Right lung (tissue), 5 donors: ENCODE data around the gene TNFRSF8. TPM values are rescaled to one million over a fixed set of nuclear protein-coding genes. Genes with fewer than 3 reads are reported as not detected.
"Not testable (repeated sequence)": the region's sequence is repeated elsewhere in the genome, so short reads cannot be mapped to it uniquely, and the experiment has no call there.

Experiments
- DNase-seq, 2 donors: peaks; one replicate each; pipeline ENCODE4 v3.0.0-alpha.2; 2013
- polyA plus RNA-seq, 5 donors: library from polyadenylated mRNA; unstranded; fragments of 120-200 nt; gene quantifications; one replicate each; pipeline versions ENCODE4 v1.2.1 to v1.2.3, GENCODE V29; 2013; ENCODE audit warnings: inconsistent platforms in 1 of 5, low replicate concordance in 1 of 5; ENCODE audit not compliant: insufficient read length in 5 of 5, insufficient read depth in 1 of 5

Gene TNFRSF8
- polyA plus RNA-seq, 5 donors: 0.15 to 0.35 (median 0.19) TPM

- no peak for DNase-seq
Measured at GRCh38 chr1:12038356-12039163, 24.5 kb upstream of the TNFRSF8 start.

- no peak for DNase-seq
Measured at GRCh38 chr1:12039164-12039525, 24.0 kb upstream of the TNFRSF8 start.

- DNase-seq: not testable (repeated sequence)
Measured at GRCh38 chr1:12039824-12040456, 23.2 kb upstream of the TNFRSF8 start.

- no peak for DNase-seq
Measured at GRCh38 chr1:12040457-12041051, 22.5 kb upstream of the TNFRSF8 start.

- DNase-seq: not testable (repeated sequence)
Measured at GRCh38 chr1:12044187-12044877, 18.8 kb upstream of the TNFRSF8 start.

GRCh38 chr1:12046749-12047119, 16.4 kb upstream of the TNFRSF8 start:
- DNase-seq: no peak

- no peak for DNase-seq
Measured at GRCh38 chr1:12047120-12047876, 15.8 kb upstream of the TNFRSF8 start.

GRCh38 chr1:12048372-12048771, 14.7 kb upstream of the TNFRSF8 start:
- DNase-seq: no peak

GRCh38 chr1:12049616-12050015, 13.5 kb upstream of the TNFRSF8 start:
- DNase-seq: no peak

GRCh38 chr1:12051361-12051760, 11.7 kb upstream of the TNFRSF8 start:
- no peak for DNase-seq

GRCh38 chr1:12052008-12052573, 11.0 kb upstream of the TNFRSF8 start:
- DNase-seq: no peak

GRCh38 chr1:12052997-12053686, 10.0 kb upstream of the TNFRSF8 start:
- DNase-seq: no peak

GRCh38 chr1:12053752-12054548, 9.2 kb upstream of the TNFRSF8 start:
- no peak for DNase-seq

- DNase-seq: no peak
Measured at GRCh38 chr1:12055259-12055658, 7.8 kb upstream of the TNFRSF8 start.

- DNase-seq: no peak
Measured at GRCh38 chr1:12056331-12056841, 6.7 kb upstream of the TNFRSF8 start.

GRCh38 chr1:12057382-12057781, 5.7 kb upstream of the TNFRSF8 start:
- DNase-seq: no peak

GRCh38 chr1:12057940-12058687, 5.0 kb upstream of the TNFRSF8 start:
- DNase-seq: no peak

- DNase-seq: no peak
Measured at GRCh38 chr1:12059226-12059625, 3.9 kb upstream of the TNFRSF8 start.
